Loucy (cell line): ENCODE data around the gene ACADS.

Experiments used
- H2AFZ ChIP-seq: fragments of 200-600 bp; sonication (generic); 2 replicates; pipeline ENCODE4 v1.6.0; 2016; ENCODE audit warnings: antibody characterized with exemption, mild to moderate bottlenecking, low read length, moderate library complexity
- H3F3A ChIP-seq: fragments of 200-600 bp; 2 replicates; pipeline ENCODE4 v1.6.0; 2016; ENCODE audit warnings: antibody characterized with exemption, low read depth, mild to moderate bottlenecking
- H3K27me3 ChIP-seq: fragments of 200-600 bp; sonication (generic); 2 replicates; pipeline ENCODE4 v1.6.1; 2014; ENCODE audit warnings: low read length, mild to moderate bottlenecking; ENCODE audit not compliant: insufficient read depth, poor library complexity, severe bottlenecking
- H3K36me3 ChIP-seq: fragments of 200-600 bp; sonication (generic); 2 replicates; pipeline ENCODE4 v1.6.1; 2016; ENCODE audit warnings: low read length; ENCODE audit not compliant: insufficient read depth
- H3K4me1 ChIP-seq: fragments of 200-600 bp; sonication (generic); 2 replicates; pipeline ENCODE4 v1.5.1; 2014; ENCODE audit warnings: low read length, mild to moderate bottlenecking; ENCODE audit not compliant: insufficient read depth, poor library complexity, severe bottlenecking
- H3K4me2 ChIP-seq: fragments of 200-600 bp; sonication (generic); 2 replicates; pipeline ENCODE4 v1.6.0; 2014; ENCODE audit warnings: antibody characterized with exemption, low read length, low read depth, mild to moderate bottlenecking; ENCODE audit not compliant: poor library complexity, severe bottlenecking
- H3K4me3 ChIP-seq: fragments of 200-600 bp; sonication (generic); 2 replicates; pipeline ENCODE4 v1.5.1; 2014; ENCODE audit warnings: low read length, mild to moderate bottlenecking, mixed read lengths; ENCODE audit not compliant: poor library complexity, severe bottlenecking
- H3K79me2 ChIP-seq: fragments of 200-600 bp; sonication (generic); 2 replicates; pipeline ENCODE4 v1.6.1; 2014; ENCODE audit warnings: low read length; ENCODE audit not compliant: insufficient read depth
- H3K9ac ChIP-seq: fragments of 200-600 bp; sonication (generic); 2 replicates; pipeline ENCODE4 v1.6.0; 2014; ENCODE audit warnings: mild to moderate bottlenecking, low read depth, low read length, moderate library complexity; ENCODE audit not compliant: poor library complexity, severe bottlenecking
- H3K9me2 ChIP-seq: fragments of 200-600 bp; sonication (generic); replicated peaks from 2 replicates; pipeline ENCODE4 v1.6.1; 2016; ENCODE audit warnings: low read depth, low read length, mixed read lengths
- H3K9me3 ChIP-seq: fragments of 200-600 bp; sonication (generic); 2 replicates; pipeline ENCODE4 v1.6.1; 2014; ENCODE audit warnings: mild to moderate bottlenecking, antibody characterized with exemption, low read length, low read depth; ENCODE audit not compliant: insufficient read depth
- H4K20me1 ChIP-seq: fragments of 200-600 bp; sonication (generic); 2 replicates; pipeline ENCODE4 v1.6.0; 2014; ENCODE audit warnings: antibody characterized with exemption, low read length, mild to moderate bottlenecking; ENCODE audit not compliant: insufficient read depth, poor library complexity, severe bottlenecking
- EZH2phosphoT487 ChIP-seq: fragments of 200-600 bp; IDR thresholded peaks from 2 replicates; pipeline ENCODE4 v1.6.1; 2018; ENCODE audit warnings: antibody characterized with exemption, mild to moderate bottlenecking, moderate library complexity, borderline replicate concordance
- TF ChIP-seq, protein P1 (sequence below): fragments of 200-600 bp; sonication (generic); conservative IDR thresholded peaks from 2 replicates; pipeline ENCODE4 v1.5.1; 2014; ENCODE audit warnings: mild to moderate bottlenecking, antibody characterized with exemption, low read length

ACADS gene

DNA sequence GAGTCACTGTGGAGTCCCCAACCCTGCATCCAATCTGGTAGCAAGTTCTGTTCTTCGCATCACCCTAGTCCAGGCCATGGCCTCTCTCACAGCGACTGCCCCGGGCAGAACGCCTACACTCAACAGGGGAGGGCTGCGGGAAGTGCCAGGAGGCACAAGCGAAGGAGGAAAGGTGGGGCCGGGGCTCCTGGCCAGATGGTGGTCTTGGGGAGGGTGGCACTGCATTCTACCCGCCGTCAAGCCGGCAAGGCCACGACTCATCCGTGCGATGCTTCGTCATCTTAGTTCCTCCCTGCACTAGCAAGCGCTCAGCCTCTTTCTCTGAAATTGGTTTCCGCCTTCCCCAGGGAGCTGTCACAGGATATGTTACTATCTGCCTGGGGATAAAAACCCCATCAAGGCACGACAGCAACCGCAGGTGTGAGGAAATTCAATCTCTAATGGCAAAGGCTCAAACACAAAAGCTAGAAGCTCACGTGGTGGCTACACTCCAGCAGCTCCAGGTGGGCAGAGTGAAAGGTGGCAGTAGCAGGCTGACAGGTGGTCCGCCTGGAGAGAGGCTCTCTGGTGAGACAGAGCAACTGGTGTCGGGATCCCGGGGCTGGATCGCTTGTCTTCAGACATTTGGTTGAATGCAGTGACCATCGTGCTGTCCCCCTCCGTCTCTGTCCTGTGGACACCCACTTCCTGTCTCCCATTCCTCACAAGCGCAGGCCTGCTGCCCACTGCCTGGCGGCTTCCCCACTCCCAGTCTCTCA, 34.1 kb downstream of the ACADS start:
- no peak overlapping the region for H3K4me2 ChIP-seq
- H3K4me1 ChIP-seq, result no peaks in the 10 kb centered on the region
- H3K4me3 ChIP-seq, result no peak overlapping the region
- H3K9me2 ChIP-seq, result no peaks in the 10 kb centered on the region
- no peaks in the 10 kb centered on the region for H3K79me2 ChIP-seq
- peaks cover 47% of the 10 kb centered on the region; the same call in 1 of the 2 replicates for H3K36me3 ChIP-seq
- no peaks in the 10 kb centered on the region for H3F3A ChIP-seq
- H4K20me1 ChIP-seq, result no peaks in the 10 kb centered on the region
- no peaks in the 10 kb centered on the region for H3K27me3 ChIP-seq
- no peak for TF ChIP-seq EZH2phosphoT487
- TF ChIP-seq, protein P1, sequence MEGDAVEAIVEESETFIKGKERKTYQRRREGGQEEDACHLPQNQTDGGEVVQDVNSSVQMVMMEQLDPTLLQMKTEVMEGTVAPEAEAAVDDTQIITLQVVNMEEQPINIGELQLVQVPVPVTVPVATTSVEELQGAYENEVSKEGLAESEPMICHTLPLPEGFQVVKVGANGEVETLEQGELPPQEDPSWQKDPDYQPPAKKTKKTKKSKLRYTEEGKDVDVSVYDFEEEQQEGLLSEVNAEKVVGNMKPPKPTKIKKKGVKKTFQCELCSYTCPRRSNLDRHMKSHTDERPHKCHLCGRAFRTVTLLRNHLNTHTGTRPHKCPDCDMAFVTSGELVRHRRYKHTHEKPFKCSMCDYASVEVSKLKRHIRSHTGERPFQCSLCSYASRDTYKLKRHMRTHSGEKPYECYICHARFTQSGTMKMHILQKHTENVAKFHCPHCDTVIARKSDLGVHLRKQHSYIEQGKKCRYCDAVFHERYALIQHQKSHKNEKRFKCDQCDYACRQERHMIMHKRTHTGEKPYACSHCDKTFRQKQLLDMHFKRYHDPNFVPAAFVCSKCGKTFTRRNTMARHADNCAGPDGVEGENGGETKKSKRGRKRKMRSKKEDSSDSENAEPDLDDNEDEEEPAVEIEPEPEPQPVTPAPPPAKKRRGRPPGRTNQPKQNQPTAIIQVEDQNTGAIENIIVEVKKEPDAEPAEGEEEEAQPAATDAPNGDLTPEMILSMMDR, result no peak
- no peak overlapping the region for H3K9ac ChIP-seq
- H3K9me3 ChIP-seq, result no peaks in the 10 kb centered on the region
- no peak overlapping the region for H2AFZ ChIP-seq

DNA sequence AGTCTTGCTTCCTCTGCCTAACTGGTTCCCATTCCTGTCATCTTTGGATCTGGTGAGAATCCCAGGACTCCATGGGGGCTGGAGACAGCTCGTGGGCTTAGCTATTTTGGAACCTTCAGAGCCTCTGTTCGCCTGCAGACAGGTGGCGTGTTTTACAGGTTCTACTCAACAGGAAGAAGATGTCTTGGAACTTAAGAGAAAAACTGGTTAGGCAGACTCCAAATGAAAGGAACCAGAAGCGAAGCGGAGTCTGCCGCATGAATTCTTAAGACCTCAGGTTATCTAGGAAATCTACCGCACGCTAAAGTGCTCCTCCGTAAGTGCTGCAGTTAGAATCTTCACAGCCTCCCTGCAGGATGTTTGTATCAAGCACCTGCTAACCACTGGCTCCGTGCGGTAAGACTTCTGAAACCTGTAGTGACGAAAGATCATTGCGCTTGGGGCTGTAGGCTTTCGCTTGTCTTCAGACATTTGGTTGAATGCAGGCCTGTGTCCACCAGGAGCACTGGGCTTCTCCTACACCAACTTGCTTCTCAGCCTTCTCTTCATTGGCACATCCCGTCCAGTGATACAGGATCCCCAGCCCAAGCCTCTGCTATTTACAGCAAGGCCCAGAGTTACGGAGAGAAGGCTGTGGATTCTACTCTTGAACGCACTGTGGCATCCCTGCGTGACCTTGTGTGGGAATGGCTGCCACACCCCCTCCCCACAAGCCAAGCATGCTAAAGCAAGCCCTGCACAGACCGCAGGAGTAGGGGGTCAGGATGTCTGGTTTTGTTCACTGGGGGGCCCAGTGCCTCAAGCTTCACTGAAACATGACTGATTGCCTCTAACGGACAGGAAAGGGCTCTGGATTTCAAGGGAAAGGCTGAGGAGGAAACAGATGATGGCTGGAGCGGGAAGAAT, 35.0 kb downstream of the ACADS start:
- Histone ChIP-seq H3K9ac (no peak overlapping the region), H3K36me3 (peaks cover 55% of the 10 kb centered on the region; the same call in 1 of the 2 replicates), H4K20me1 (no peaks in the 10 kb centered on the region), H3K27me3 (no peaks in the 10 kb centered on the region), H3K4me3 (no peak overlapping the region), H3K79me2 (no peaks in the 10 kb centered on the region), H3K4me1 (no peaks in the 10 kb centered on the region), H3F3A (no peaks in the 10 kb centered on the region), H3K4me2 (no peak overlapping the region), H2AFZ (no peak overlapping the region), H3K9me2 (no peaks in the 10 kb centered on the region), H3K9me3 (no peaks in the 10 kb centered on the region)
- TF ChIP-seq, protein P1, result no peak
- TF ChIP-seq EZH2phosphoT487, result no peak

DNA sequence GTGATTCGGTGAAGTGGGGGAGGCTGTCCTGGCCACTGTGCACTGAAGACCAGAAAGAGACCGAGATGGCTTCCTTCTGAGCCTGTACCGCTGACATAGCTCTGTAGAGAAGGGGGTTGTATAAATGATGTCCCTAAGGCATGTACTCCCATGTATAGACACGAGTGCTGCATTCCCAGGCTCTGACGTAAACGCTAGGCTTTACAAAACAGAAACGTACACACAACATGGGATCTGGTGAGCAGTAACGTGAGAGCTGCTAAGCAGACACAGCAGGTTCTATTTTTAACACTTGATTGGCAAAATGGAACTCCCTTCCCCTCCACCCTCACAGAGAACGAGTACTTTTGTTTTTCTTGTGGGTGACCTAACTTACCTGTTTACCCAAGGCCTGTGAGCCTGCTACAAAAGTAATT, 35.9 kb downstream of the ACADS start:
- Histone ChIP-seq H3K4me1 (no peaks in the 10 kb centered on the region), H2AFZ (no peak overlapping the region), H3K9me2 (no peaks in the 10 kb centered on the region), H3K27me3 (no peaks in the 10 kb centered on the region), H3K79me2 (no peaks in the 10 kb centered on the region), H3K4me2 (no peak overlapping the region), H3K9me3 (no peaks in the 10 kb centered on the region), H3K36me3 (peaks cover 64% of the 10 kb centered on the region; the same call in 1 of the 2 replicates), H3F3A (no peaks in the 10 kb centered on the region), H3K4me3 (no peak overlapping the region), H4K20me1 (no peaks in the 10 kb centered on the region), H3K9ac (no peak overlapping the region)
- no peak for TF ChIP-seq EZH2phosphoT487
- TF ChIP-seq, protein P1, result no peak
